ENCODE data around the gene AAMDC. TPM values are rescaled to one million over a fixed set of nuclear protein-coding genes. Genes with fewer than 3 reads are reported as not detected.

Gene AAMDC
- 14.2 and 36.8 TPM in 2 replicates for total RNA-seq

GRCh38 chr11:77820565-77821348 lies at the start of gene AAMDC, which contains the start of gene RSF1:
AAMDC (plus strand) TSS chr11:77821144; CDS start chr11:77842497, 21,353 bp downstream.
RSF1 (minus strand) TSS chr11:77820722; CDS start chr11:77820714, 8 bp downstream.

Other genes with a start within 250 kb of the AAMDC start
- gene AQP11, start 231.2 kb upstream of the AAMDC start, total RNA-seq = 2.8 and 8.9 TPM in 2 replicates
- 204 and 224 TPM in 2 replicates for gene CLNS1A, start 183.3 kb upstream of the AAMDC start, total RNA-seq
- gene RSF1, start 422 bp upstream of the AAMDC start, total RNA-seq = 43.4 and 58.3 TPM in 2 replicates
- gene INTS4, start 173.5 kb downstream of the AAMDC start, total RNA-seq = 34.7 and 38.4 TPM in 2 replicates
- 0.30 and 0.42 TPM in 2 replicates for gene KCTD14, start 202.1 kb downstream of the AAMDC start, total RNA-seq
- gene THRSP, start 242.7 kb downstream of the AAMDC start, total RNA-seq = not detected in 2 replicates